ENCODE measurements around the gene KCNJ14. TPM values are rescaled to one million over a fixed set of nuclear protein-coding genes. Genes with fewer than 3 reads are reported as not detected.
A peak's percentile ranks its signal among the peaks of the same experiment; 100 is the strongest.

The KCNJ14 gene
- polyA plus RNA-seq, 3 donors from 2014 or later, result 0.06 to 0.07 TPM; not detected in 1

DNA sequence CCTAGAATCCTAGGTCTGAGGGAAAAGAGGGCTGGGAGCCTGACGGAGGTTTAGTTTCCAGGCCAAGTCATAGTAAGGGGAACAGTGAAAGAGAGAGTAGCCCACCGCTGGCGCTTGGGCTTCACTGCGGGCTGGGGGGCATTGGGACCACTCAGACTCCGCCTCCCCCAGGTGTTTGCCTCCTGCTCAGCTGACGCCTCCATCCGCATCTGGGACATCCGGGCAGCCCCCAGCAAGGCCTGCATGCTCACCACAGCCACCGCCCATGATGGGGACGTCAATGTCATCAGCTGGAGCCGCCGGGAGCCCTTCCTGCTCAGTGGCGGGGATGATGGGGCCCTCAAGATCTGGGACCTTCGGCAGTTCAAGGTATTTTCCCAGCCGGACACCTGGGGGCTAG, 4.5 kb upstream of the KCNJ14 start:
- Mint-ChIP-seq H3K9me3 (no peaks in the 10 kb centered on the region), H3K36me3 (peaks cover 15 to 41% (median 23%) of the 10 kb centered on the region in 3 donors), H3K27ac (no peak overlapping the region), H3K4me1 (peaks cover 17 to 32% of the 10 kb centered on the region in 2 donors), H3K27me3 (ENCODE audit: low read depth in 3 of 3) (peaks cover 0 to 2% (median 0%) of the 10 kb centered on the region in 3 donors), H3K4me3 (no peak overlapping the region)
- no peak for DNase-seq

DNA sequence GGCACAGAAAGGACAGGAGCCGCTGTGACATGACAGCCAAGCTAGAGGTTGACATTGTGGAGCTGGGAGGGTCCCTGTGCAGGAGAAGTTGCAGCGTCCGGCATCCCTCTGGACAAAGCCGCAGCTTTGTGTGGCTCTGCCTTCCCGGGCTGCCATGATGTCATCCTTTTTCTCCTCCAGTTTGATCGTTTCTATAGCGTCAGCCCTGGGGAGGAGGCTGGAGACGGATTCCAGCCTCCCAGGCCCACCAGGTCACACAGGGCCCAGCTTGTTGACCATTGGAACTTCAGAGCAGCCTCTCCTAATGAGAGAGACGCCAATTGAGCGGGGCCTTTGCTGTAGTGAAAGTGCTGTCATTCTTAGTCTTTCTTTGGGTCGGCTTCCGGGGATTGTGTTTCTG, 3.8 kb upstream of the KCNJ14 start:
- H3K4me3 Mint-ChIP-seq, result no peak overlapping the region
- no peak overlapping the region for H3K27ac Mint-ChIP-seq
- peaks cover 0 to 2% (median 0%) of the 10 kb centered on the region in 3 donors for H3K27me3 Mint-ChIP-seq (ENCODE audit: low read depth in 3 of 3)
- H3K4me1 Mint-ChIP-seq, result peaks cover 11 to 25% of the 10 kb centered on the region in 2 donors
- no peaks in the 10 kb centered on the region for H3K9me3 Mint-ChIP-seq
- peaks cover 15 to 41% (median 23%) of the 10 kb centered on the region in 3 donors for H3K36me3 Mint-ChIP-seq
- no peak for DNase-seq

DNA sequence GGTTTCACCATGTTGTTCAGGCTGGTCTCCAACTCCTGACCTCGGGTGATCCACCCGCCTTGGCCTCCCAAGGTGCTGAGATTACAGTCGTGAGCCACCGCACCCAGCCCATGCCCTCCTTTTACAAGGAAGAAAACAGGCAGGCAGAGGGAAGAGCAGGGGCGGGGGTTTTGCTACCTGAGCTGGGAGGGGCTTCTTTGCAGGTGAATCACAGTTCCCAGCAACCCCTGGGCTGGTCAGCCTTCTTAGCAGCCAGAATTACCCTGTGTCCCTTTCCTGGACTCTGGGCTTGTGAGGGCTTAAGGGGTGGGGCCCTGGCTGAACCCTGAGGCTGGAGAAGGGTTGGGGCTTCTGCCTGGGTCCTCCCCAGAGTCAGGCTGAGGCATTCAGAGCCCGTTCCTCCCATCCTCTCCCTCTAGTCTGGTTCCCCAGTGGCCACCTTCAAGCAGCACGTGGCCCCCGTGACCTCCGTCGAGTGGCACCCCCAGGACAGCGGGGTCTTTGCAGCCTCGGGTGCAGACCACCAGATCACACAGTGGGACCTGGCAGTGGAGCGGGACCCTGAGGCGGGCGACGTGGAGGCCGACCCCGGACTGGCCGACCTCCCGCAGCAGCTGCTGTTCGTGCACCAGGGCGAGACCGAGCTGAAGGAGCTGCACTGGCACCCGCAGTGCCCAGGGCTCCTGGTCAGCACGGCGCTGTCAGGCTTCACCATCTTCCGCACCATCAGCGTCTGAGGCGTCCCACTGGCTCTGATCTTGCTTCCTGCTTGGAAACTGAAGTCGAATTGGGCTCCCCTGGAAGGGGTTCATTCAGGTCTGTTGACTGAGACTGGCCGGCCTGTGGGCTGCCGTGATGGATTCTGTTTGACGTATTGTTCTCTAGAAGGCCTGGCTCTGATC, 2.8 kb upstream of the KCNJ14 start:
- no peak for DNase-seq
- H3K36me3 Mint-ChIP-seq, result peaks cover 14 to 38% (median 22%) of the 10 kb centered on the region in 3 donors
- no peak overlapping the region for H3K27ac Mint-ChIP-seq
- H3K4me3 Mint-ChIP-seq, result no peak overlapping the region
- H3K27me3 Mint-ChIP-seq (ENCODE audit: low read depth in 3 of 3), result peaks cover 0 to 2% (median 0%) of the 10 kb centered on the region in 3 donors
- H3K9me3 Mint-ChIP-seq, result no peaks in the 10 kb centered on the region
- H3K4me1 Mint-ChIP-seq, result peaks cover 10 to 22% of the 10 kb centered on the region in 2 donors

DNA sequence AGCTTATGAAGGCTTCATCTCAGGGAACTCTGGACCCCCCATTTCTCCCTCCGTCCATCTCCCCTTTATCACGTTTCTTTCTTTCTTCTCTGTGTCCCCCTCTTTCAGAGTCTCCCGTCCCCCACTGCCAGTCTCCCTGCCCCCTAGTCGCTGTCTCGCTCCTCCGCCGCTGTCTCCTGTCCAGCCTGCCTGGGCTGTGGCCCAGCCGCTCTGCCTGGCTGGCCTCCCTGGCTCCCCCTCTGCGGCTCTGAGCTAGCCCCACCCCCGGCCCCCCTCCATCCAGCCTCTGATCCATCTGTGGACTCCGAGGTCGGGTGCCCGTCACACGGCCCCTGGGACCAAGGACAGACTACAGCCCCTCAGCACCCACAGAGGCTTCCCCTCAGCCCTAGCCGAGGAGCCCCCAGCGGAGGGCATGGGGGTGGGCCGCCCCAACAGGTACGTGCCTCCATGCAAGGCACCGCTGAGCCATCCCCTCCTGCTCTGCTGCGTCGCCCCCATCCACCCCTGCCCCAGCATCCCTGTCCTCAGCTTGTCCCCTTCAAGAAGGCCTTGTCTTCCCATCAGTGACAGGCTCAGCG, 1.1 kb upstream of the KCNJ14 start:
- DNase-seq, result no peak
- Mint-ChIP-seq H3K4me3 (no peak overlapping the region), H3K4me1 (peaks cover 6 to 9% of the 10 kb centered on the region in 2 donors), H3K27me3 (ENCODE audit: low read depth in 3 of 3) (peaks cover 0 to 2% (median 0%) of the 10 kb centered on the region in 3 donors), H3K36me3 (peaks cover 3 to 27% (median 11%) of the 10 kb centered on the region in 3 donors), H3K27ac (peak overlapping the region in 1 of 6 donors; percentile 82), H3K9me3 (no peaks in the 10 kb centered on the region)

DNA sequence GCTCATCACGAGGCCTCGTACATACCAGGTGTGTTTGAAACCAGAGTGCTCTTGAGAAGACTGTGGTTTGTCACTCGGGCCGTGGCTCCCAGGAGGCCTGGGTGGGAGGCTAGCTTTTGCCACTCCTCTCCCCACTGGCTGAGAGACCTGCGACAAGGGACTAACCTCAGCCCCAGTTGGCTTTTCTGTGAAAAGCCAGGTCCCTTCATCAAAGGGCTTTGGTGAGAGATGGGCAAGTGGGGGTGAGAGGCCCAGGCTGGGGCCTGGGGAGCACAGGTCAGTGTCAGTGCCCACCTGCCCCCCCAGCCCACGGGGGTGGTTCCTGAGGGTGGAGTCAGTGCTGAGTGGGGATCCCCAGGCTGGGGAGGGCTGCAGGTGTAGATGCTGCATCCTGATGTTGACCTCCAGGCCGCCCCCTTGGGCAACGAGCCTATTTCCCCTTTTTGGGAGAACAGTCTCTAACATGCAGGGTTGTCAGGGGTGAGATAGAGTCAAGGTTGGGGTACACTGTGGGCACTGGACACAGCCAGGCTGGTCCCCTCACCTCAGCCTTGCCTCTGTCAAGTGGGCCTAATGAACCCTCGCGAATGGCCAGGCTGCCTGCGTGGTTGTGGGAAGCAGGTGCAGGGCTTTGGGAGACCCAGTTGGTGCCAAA, 661 bp downstream of the KCNJ14 start:
- Mint-ChIP-seq H3K36me3 (peaks cover 0 to 24% (median 11%) of the 10 kb centered on the region in 3 donors), H3K9me3 (no peaks in the 10 kb centered on the region), H3K4me1 (peaks cover 5 to 9% of the 10 kb centered on the region in 2 donors), H3K27me3 (ENCODE audit: low read depth in 3 of 3) (peaks cover 0 to 2% (median 0%) of the 10 kb centered on the region in 3 donors), H3K27ac (no peak overlapping the region), H3K4me3 (no peak overlapping the region)
- DNase-seq, result no peak

DNA sequence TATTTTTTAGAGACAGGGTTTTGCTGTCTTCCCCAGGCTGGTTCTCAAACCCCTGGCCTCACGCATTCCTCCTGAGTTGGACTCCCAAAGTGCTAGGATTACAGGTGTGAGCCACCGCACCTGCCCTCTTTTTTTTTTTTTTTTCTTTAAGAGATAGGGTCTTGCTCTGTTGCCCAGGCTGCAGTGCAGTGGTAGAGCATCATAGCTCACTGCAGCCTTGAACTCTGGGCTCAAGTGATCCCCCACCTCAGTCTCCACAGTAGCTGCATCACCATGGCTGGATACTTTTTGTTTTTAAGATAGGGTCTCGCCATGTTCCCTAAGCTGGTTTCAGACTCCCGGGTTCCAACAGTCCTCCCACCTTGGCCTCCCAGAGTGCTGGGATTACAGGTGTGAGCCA, 1.5 kb downstream of the KCNJ14 start:
- no peak for DNase-seq
- H3K4me1 Mint-ChIP-seq, result peaks cover 3 to 9% of the 10 kb centered on the region in 2 donors
- no peaks in the 10 kb centered on the region for H3K9me3 Mint-ChIP-seq
- peaks cover 0 to 16% (median 7%) of the 10 kb centered on the region in 3 donors for H3K36me3 Mint-ChIP-seq
- peaks cover under 1 to 2% (median 2%) of the 10 kb centered on the region in 3 donors for H3K27me3 Mint-ChIP-seq (ENCODE audit: low read depth in 3 of 3)
- H3K27ac Mint-ChIP-seq, result no peak overlapping the region
- H3K4me3 Mint-ChIP-seq, result no peak overlapping the region

DNA sequence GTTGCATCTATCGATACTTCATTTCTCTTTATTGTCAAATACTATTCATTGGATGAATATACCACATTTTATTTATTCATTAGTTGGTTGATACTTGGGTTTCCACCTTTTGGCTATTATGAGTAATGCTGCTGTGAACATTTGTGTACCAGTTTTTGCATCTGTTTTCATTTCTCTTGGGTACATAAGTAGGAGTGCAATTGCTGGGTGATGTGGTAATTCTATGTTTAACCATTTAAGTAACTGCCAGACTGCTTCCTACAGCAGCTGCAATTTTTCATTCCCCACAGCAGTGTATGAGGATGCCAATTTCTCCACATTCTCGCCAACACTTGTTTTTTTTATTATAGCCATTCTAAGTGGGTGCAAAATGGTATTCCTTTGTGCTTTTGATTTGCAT, 2.6 kb downstream of the KCNJ14 start:
- Mint-ChIP-seq H3K36me3 (peaks cover 0 to 10% (median 7%) of the 10 kb centered on the region in 3 donors), H3K4me3 (no peak overlapping the region), H3K9me3 (no peaks in the 10 kb centered on the region), H3K27me3 (ENCODE audit: low read depth in 3 of 3) (peaks cover 0 to 2% (median 1%) of the 10 kb centered on the region in 3 donors), H3K4me1 (peaks cover 3 to 9% of the 10 kb centered on the region in 2 donors), H3K27ac (no peak overlapping the region)
- no peak for DNase-seq

DNA sequence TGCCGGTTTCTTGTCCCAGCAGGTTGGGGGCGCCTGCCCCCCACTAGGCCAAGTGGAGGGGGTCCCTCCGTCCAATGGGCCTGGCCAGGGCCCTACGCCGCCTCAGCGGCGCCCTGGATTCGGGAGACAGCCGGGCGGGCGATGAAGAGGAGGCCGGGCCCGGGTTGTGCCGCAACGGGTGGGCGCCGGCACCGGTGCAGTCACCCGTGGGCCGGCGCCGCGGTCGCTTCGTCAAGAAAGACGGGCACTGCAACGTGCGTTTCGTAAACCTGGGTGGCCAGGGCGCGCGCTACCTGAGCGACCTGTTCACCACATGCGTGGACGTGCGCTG, 6.2 kb downstream of the KCNJ14 start:
- no peak for DNase-seq
- Mint-ChIP-seq H3K4me1 (no peaks in the 10 kb centered on the region), H3K9me3 (no peaks in the 10 kb centered on the region), H3K4me3 (no peak overlapping the region), H3K27me3 (ENCODE audit: low read depth in 3 of 3) (peaks cover 1 to 3% (median 2%) of the 10 kb centered on the region in 3 donors), H3K27ac (no peak overlapping the region), H3K36me3 (peaks cover 0 to 4% (median 3%) of the 10 kb centered on the region in 3 donors)

DNA sequence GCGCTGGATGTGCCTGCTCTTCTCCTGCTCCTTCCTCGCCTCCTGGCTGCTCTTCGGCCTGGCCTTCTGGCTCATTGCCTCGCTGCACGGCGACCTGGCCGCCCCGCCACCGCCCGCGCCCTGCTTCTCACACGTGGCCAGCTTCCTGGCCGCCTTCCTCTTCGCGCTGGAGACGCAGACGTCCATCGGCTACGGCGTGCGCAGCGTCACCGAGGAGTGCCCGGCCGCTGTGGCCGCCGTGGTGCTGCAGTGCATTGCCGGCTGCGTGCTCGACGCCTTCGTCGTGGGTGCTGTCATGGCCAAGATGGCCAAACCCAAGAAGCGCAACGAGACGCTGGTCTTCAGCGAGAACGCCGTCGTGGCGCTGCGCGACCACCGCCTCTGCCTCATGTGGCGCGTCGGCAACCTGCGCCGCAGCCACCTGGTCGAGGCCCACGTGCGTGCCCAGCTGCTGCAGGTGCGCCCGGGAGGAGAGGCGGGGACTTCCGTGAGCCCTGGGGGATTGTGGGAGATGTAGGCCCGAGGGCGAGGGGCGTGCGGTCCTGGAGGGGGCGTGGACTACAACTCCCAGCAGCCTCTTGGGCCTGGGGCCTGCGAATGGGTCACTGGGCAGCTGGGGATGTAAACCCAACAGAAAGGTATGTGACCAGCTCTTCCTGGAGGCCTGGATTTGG, 6.7 kb downstream of the KCNJ14 start:
- peaks cover 0 to 4% (median 3%) of the 10 kb centered on the region in 3 donors for H3K36me3 Mint-ChIP-seq
- H3K27ac Mint-ChIP-seq, result no peak overlapping the region
- no peak overlapping the region for H3K4me3 Mint-ChIP-seq
- DNase-seq, result no peak
- H3K4me1 Mint-ChIP-seq, result no peaks in the 10 kb centered on the region
- peaks cover 1 to 5% (median 2%) of the 10 kb centered on the region in 3 donors for H3K27me3 Mint-ChIP-seq (ENCODE audit: low read depth in 3 of 3)
- no peaks in the 10 kb centered on the region for H3K9me3 Mint-ChIP-seq

DNA sequence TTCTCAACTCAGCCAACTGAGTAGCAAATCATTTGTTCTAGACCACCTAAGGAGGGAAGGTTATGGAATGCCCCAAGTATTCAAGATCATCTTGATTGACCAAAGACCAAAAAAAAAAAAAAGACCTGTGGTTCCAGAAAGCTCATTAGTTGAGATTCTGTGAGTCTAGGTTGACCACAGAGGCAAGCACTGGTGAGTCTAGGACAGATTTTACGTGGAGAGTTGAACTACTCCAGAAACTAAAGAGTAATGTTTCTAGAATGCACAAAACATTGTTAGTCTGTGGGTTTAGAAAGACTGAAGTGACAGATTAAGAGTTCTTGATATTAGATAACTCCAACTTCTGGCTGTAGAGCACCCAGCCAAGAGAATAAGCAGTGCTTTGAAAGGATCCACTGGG, 9.8 kb downstream of the KCNJ14 start:
- Mint-ChIP-seq H3K27ac (no peak overlapping the region), H3K4me1 (peaks cover 13 to 15% of the 10 kb centered on the region in 2 donors), H3K36me3 (peaks cover 0 to 4% (median 0%) of the 10 kb centered on the region in 3 donors), H3K4me3 (no peak overlapping the region), H3K27me3 (ENCODE audit: low read depth in 3 of 3) (peaks cover 4 to 12% (median 8%) of the 10 kb centered on the region in 3 donors), H3K9me3 (no peaks in the 10 kb centered on the region)
- DNase-seq, result no peak

DNA sequence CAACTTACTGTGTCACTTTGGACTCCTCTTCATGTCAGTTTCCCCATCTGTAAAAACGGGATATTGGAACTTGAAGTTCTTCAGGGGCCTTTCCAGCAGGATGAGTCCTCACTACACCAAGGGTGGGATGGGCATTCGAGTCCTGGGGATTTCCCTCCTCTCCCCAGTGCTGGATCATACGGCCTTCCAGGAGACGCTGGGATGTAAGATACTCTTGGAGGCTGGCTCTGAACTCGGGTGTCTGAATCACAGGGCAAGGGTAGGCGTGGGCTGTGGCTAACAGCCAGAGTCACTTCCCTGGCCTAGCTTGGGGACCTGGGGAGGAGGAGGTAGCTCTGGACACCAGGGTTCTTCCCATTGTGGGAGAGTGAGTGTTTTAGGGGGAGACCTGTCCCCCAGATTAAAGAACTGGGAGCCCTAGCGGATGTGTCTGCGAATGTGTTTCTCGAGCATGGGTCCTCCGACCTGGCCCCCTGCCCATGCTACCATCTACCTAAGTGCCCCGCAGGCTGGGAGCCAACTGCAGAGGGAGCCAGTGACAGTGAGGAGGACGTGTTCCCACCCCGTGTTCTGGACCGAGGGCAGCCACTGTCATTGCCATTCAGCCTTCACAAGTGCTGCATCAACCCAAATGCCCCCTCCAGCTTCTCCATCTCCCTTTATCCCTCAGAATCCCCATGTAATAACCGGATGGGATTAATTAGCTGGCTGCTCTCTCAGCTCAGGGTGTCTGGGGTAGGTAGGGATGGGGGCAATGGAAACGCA, 11.4 kb downstream of the KCNJ14 start:
- Mint-ChIP-seq H3K9me3 (no peaks in the 10 kb centered on the region), H3K27ac (no peak overlapping the region), H3K4me3 (no peak overlapping the region), H3K4me1 (peaks cover 20 to 21% of the 10 kb centered on the region in 2 donors), H3K36me3 (peaks cover 0 to 4% (median 4%) of the 10 kb centered on the region in 3 donors), H3K27me3 (ENCODE audit: low read depth in 3 of 3) (peaks cover 2 to 12% (median 8%) of the 10 kb centered on the region in 3 donors)
- no peak for DNase-seq

DNA sequence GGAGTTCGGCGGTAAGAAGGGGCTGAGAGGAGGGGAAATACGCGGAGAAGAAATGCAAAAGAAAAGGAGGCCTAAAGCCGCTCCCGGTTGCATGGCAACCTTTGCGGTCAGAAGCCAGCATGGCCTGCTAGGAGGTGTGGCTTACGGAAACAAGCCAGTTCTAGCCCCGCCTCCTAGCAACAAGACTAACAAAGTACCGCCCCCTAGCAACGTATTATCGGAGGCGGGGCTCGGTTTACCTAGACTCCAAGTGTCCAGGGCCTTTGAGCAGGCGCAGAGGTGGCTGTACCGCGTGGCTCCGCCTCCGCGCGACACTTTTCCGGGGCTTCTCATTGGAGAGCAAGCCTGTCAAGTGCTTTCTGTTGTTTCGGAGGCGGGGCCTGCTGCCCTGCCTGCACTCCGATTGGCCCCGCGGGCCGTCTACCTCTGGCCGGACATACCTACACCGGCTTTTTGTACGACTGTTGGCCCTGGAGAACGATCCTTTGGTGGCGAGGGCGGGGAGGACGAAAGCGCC, 13.5 kb downstream of the KCNJ14 start:
- H3K4me1 Mint-ChIP-seq, result peaks cover 21 to 28% of the 10 kb centered on the region in 2 donors
- peak; percentile 100 for DNase-seq
- peaks cover 2 to 13% (median 8%) of the 10 kb centered on the region in 3 donors for H3K27me3 Mint-ChIP-seq (ENCODE audit: low read depth in 3 of 3)
- peak overlapping the region; percentile 70 to 95 (median 88) for H3K27ac Mint-ChIP-seq
- H3K4me3 Mint-ChIP-seq, result peak overlapping the region; percentile 87 to 95 (median 94)
- H3K36me3 Mint-ChIP-seq, result peaks cover 0 to 8% (median 0%) of the 10 kb centered on the region in 3 donors
- no peaks in the 10 kb centered on the region for H3K9me3 Mint-ChIP-seq

All from immature natural killer cell (primary cell).